Activated T-helper 9 cell treated with anti-CD3 and anti-CD28 coated beads, Interleukin-2, amount 50 U/mL, for 16 hours (primary cell): ENCODE results near the gene MPLKIP.
"Not testable (repeated sequence)": the region's sequence is repeated elsewhere in the genome, so short reads cannot be mapped to it uniquely, and the experiment has no call there.

Experiments used
- DNase-seq: peaks from one replicate; pipeline ENCODE4 v3.0.0-alpha.2; 2020; ENCODE audit warnings: low read depth

The MPLKIP gene

GRCh38 chr7:40133561-40134427 is 628 bp downstream of the MPLKIP start:
- no peak for DNase-seq

DNA sequence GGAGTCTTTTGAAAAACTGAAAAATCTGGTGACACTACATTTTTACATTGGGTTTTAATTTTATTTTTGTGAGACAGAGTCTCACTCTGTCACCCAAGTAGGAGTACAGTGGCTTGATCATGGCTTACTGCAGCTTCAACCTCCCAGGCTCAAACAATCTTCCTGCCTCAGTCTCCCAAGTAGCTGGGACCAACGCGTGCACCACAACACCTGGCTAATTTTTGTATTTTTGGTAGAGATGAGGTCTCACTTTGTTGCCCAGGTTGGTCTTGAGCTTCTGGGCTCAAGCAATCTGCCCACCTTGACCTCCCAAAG is 11.5 kb downstream of the MPLKIP start:
- DNase-seq: no peak

DNA sequence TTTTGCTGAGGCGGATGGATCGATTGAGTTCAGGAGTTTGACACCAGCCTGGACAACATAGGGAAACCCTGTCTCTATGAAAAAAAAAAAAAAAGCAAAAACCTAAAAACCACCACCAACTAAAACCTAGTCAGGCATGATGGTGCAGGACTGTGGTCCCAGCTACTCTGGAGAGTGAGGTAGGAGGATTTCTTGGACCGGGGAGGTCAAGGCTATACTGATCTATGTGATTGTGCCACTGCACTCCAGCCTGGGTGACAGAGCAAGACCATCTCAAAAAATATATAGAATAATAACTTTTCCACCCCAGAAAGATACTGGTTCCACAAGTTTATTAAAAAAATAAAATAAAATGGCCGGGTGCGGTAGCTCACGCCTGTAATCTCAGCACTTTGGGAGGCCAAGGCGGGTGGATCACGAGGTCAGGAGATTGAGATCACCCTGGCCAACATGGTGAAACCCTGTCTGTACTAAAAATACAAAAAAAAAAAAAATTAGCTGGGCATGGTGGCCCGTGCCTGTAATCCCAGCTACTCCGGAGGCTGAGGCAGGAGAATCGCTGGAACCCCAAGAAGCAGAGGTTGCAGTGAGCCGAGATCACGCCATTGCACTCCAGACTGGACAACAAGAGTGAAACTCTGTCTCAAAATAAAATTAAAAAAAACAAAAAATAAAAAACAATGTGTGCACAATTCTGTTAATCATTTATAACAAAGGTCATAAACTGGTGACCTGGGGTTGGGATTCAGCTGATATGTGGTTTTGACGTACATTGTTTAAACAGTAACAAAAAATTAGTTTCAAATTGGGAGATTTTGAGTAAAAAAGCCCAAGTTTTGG is 12.1 kb downstream of the MPLKIP start:
- not testable (repeated sequence) for DNase-seq

GRCh38 chr7:40120020-40120419 is 14.4 kb downstream of the MPLKIP start:
- DNase-seq: no peak

DNA sequence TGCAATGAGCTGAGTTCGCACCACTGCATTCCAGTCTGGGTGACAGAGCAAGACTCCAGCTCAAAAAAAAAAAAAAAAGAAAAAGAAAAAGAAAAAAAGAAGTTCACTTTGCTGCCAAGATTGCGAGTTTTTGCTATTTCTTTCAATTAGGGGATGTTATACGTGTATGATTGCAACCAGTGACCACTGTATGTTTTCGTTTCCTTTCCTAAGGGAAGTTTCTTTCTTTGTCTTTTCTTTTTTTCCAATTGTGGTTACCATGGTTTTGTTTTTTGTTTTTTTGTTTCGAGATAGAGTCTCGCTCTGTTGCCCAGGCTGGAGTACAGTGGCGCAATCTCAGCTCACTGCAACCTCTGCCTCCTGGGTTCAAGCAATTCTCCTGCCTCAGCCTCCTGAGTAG is 16.2 kb downstream of the MPLKIP start:
- DNase-seq: not testable (repeated sequence)

DNA sequence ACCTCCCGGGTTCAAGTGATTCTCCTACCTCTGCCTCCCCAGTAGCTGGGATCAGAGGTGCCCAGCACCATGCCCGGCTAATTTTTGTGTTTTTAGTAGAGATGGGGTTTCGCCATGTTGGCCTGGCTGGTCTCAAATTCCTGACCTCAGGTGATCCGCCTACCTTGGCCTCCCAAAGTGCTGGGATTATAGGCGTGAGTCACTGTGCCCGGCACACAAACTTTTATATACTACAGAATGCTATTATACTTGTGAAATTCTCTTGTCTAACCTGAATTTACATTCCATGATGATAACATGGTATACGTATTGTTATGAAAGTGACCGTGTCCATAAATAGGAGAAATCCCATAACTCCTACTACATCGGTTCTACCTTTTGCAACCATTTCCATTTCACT is 17.2 kb downstream of the MPLKIP start:
- not testable (repeated sequence) for DNase-seq

DNA sequence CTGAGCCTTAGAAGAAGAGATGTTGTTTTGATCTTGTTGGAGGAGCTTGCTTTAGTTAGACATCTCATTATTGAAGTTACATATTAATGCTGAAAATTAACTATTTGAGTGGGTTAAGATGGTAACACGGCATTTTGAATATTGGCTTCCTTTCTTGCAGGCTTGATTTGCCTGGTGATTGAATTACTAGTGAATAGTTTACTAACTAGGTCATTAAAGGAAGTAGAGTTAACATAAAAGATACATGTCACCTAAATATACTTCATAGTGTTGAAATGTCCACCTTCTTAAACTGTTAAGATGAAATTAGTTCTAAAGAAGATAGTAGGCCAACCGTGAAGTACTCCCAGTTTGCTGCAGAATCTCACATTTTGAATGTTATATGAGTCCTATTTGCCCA is 18.5 kb downstream of the MPLKIP start:
- DNase-seq: no peak

DNA sequence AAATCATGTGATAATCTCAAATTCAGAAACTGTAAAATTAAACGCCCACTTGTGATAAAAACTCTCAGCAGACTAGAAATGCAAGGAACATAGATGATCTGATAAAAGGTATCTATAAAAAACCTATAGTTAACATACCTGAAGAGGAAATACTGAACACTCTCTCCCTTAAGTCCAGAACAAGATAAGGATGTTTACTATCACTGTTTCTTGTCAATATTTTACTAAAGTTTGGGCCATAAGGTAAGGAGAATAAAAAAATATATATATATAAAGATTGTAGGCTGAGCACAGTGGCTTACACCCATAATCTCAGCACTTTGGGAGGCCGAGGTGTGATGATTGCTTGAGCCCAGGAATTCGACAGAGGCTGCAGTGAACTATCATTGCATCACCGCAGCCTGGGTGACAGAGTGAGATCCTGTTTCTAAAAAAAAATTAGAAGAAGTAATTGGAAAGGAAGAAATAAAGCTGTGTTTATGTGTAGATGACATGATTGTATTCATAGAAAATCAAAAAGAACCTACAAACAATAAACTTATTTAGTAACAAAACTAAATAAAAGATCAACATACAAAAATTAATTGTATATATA is 28.4 kb downstream of the MPLKIP start:
- DNase-seq: no peak

GRCh38 chr7:40102897-40103296 is 31.5 kb downstream of the MPLKIP start:
- DNase-seq: no peak

DNA sequence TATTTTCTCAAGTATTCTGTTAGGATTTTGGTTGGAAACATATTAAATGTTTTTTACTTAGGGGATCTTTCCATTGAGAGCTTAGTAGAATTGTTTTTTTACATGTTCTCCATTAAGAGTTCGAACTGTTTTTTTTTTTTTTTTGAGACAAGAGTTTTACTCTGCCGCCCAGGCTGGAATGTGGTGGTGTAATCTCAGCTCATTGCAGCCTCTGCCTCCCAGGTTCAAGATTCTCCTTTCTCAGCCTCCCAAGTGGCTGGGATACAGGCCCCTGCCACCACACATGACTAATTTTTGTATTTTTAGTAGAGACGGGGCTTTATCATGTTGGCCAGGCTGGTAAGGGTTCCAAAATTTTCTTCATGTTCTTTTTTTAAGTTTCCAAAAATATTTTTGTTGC is 33.2 kb downstream of the MPLKIP start:
- no peak for DNase-seq

DNA sequence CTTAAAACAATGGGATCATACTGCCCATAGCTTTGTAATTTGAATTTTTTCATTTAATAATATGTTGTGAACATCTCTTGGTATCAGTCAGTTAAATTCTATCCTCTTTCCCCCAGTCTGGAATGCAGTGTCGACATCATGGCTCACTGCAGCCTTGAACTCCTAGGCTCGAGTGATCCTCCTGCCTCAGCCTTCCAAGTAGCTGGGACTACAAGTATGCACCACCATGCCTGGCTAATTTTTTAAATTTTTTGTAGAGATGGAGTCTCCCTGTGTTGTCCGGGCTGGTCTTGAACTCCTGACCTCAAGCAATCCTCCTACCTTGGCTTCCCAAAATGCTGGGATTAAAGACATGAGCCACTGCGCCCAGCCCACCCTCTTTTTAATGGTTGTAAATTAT is 34.6 kb downstream of the MPLKIP start:
- DNase-seq: no peak

DNA sequence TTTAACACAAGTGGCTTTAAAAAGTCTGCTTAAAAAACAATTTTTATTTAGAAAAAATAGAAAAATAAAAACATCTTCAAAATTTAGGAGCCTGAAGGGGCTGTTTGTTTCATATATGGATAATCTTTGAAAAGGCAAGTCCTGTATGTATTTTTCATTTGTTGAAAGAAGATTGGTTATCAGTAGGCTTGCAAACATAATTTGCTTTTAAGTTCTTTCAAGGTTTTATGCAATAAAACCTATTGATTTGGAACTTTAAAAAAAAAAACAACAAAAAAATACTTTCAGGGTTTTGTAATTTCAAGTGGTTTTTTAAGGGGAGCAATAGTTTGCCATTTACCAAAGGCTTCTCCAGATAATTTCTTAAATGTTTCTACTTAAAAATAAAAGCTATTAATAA is 35.6 kb downstream of the MPLKIP start:
- DNase-seq: no peak

GRCh38 chr7:40097728-40098127 is 36.7 kb downstream of the MPLKIP start:
- DNase-seq: no peak

GRCh38 chr7:40095695-40096327 is 38.6 kb downstream of the MPLKIP start:
- DNase-seq: no peak

DNA sequence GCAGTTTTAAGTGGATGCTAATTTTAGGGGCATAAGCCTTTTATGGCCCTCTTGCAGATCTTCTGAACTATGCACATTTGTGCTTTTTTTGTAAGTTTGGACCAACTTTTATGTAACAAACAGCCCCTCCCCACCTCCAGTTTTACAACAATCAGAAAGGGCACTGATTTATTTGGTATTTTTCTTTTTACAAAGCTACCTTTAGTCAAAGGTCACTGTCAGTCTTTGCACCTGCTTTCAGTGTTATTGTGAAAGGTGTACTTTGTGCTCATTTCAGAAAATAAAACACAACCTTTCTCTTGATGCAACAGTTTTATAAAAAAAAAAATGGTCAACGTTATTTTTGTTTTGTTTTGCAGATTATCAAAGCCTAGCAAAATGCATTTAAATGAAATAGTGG is 39.2 kb downstream of the MPLKIP start:
- no peak for DNase-seq

DNA sequence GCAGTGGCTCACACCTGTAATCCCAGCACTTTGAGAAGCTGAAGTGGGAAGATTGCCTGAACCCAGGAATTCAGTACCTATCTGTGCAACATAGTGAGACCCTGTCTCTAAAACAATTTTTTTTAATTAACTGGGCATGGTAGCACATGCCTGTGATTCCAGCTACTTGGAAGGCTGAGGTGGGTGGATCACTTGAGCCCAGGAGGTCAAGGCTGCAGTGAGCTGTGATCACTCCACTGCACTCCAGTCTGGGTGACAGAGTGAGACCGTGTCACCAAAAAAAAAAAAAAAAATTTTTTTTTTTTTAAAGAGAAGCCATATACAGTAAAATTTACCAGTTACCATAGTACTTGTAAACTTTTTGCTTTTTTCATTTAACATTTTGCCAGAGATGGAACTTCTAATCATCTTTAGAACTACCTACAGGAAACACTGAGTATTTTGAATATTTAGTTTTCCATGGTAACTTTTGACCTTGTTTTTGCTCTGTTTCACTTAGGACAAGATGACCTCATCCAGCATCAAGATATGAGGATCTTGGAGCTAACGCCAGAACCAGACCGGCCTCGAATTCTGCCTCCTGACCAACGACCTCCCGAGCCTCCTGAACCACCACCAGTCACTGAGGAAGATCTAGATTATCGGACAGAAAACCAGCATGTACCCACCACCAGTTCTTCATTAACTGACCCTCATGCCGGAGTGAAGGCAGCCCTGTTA is 40.6 kb downstream of the MPLKIP start:
- DNase-seq: no peak

DNA sequence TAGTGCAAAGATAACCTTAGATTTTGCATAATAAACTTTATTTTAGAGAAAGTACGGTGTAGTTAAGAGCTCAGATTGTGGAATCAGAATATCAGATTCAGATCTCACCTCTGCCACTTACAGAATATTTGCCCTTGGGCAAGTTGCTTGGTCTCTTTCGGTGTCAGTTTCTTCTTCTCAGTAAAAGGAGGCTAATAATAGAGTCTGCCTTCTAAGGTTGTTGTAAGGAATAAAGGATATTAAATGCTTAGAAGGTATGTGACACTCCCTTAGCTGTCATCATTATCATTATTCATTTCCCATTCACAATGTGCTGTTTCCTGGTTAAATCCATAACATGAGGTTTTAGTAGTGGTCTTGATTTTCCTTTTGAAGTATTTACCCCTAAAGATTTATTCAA is 42.2 kb downstream of the MPLKIP start:
- no peak for DNase-seq

DNA sequence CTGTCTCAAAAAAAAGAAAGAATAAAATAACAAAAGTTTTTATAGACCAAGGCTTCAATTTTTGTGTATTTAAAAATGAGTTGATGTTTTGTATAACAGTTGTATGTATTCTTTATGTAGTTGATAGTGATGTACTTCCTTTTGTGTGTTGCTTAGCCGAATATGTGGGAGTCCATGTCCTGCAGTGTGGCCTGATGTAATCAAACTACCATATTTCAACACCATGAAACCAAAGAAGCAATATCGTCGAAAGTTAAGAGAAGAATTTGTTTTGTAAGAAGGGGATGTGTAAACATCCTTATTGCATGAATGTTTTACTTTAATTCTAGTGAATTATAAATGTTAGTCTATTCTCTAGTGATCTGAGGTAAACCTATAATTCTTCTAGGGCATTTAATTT is 56.6 kb downstream of the MPLKIP start:
- no peak for DNase-seq
